ENCODE data around the gene HOXD13.
A peak's percentile ranks its signal among the peaks of the same experiment; 100 is the strongest.

Gene HOXD13

DNA sequence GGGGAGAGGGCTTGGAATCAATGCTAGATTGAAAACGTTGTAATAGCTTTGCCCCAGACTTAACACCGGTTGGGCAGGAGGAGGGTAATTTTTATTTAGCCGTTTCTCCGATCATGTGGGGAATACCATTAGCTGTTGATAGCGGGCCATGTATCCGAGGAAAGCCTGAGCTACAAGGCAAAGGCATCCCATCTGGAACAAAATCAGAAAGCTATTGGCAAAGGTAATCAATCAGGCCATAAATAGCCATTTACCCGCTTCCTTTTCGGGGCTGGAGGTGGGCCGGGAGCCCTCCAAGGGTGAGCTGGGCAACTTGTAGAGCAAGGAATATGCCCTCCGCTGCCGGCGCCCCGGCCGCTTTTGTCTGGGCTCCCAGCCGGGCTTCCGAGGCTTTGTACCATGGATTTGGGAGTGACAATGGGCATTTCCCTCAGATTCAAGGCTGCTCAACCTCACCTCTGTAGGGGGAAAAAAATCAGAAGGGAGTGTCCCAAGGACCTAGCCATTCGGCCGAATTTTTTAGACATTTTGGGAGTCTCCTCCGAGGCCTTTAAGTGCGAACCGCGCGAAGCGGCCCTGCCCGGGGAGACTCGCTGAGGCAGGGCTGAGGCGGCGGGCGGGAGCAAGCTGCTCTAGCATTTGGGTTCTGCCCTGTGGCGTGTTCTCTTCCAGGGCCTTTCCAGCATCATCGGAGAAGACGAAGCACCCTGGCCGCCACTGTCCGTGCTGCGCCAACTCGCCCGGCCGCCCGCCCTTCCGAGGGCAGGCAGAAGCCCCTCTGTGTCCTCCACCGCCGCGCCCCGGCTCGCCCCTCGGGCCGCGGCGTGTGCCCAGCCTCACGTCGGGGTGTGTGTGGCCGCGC, 28.9 kb downstream of the HOXD13 start:
- FAIRE-seq: no peak

DNA sequence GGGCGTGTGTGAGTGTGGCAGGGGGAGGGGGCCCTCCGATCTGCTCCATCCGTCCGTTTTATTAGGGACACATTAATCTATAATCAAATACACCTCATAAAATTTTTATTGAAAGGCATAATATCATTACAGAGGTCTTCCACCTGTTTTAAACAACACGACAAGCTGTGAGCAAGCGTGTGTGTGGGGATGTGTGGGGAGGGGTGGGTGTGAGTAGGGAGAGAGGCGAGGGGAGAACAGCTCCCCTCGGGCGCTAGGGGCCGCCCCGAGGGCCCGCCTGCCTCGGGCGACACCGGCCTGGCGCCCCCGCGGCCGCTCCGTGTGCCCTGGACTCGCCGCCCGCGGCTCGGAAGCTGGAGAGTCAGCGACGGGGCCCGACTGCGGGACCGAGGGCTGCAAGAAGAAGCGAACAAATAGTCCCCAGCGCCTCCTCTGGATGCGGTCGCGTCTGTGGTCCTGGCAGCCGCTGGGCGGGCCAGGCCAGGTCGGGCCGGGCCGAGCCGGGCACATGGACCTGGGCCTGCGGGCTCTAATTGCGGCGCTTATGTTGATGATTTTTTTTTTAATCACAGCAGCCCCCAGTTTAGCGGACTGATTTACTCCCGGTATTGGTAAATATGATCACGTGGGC, 29.6 kb downstream of the HOXD13 start:
- no peak for FAIRE-seq

DNA sequence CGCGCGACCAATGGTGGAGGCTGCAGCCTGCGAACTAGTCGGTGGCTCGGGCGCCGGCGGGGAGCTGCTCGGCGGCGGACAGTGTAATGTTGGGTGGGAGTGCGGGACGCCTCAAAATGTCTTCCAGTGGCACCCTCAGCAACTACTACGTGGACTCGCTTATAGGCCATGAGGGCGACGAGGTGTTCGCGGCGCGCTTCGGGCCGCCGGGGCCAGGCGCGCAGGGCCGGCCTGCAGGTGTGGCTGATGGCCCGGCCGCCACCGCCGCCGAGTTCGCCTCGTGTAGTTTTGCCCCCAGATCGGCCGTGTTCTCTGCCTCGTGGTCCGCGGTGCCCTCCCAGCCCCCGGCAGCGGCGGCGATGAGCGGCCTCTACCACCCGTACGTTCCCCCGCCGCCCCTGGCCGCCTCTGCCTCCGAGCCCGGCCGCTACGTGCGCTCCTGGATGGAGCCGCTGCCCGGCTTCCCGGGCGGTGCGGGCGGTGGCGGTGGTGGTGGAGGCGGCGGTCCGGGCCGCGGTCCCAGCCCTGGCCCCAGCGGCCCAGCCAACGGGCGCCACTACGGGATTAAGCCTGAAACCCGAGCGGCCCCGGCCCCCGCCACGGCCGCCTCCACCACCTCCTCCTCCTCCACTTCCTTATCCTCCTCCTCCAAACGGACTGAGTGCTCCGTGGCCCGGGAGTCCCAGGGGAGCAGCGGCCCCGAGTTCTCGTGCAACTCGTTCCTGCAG, 30.3 kb downstream of the HOXD13 start, which contains the start of gene HOXD9:
TSS of gene HOXD9 (plus strand) at position 37 of the 728 bp plus-strand sequence. CDS start at position 87, 50 bp downstream.
- no peak for FAIRE-seq

DNA sequence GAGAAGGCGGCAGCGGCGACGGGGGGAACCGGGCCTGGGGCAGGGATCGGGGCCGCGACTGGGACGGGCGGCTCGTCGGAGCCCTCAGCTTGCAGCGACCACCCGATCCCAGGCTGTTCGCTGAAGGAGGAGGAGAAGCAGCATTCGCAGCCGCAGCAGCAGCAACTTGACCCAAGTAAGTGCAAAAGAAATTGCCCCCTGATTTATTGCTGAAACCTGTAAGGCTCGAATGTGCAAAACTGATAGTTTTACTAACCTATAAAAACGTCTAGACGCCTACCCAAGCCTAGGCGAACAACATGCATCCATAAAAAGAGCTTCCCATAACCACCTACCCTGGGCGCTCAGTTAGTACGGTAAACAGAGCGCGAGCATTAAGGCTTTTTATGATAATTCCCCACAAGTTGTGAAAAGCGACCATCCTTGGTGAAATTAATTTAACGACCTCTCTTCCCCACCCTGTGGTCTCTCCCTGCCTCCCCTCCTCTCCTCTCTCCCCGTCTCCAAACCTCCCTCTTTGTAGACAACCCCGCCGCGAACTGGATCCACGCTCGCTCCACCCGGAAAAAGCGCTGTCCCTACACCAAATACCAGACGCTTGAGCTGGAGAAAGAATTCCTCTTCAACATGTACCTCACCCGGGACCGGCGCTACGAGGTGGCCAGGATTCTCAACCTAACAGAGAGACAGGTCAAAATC, 31.0 kb downstream of the HOXD13 start:
- no peak for FAIRE-seq

DNA sequence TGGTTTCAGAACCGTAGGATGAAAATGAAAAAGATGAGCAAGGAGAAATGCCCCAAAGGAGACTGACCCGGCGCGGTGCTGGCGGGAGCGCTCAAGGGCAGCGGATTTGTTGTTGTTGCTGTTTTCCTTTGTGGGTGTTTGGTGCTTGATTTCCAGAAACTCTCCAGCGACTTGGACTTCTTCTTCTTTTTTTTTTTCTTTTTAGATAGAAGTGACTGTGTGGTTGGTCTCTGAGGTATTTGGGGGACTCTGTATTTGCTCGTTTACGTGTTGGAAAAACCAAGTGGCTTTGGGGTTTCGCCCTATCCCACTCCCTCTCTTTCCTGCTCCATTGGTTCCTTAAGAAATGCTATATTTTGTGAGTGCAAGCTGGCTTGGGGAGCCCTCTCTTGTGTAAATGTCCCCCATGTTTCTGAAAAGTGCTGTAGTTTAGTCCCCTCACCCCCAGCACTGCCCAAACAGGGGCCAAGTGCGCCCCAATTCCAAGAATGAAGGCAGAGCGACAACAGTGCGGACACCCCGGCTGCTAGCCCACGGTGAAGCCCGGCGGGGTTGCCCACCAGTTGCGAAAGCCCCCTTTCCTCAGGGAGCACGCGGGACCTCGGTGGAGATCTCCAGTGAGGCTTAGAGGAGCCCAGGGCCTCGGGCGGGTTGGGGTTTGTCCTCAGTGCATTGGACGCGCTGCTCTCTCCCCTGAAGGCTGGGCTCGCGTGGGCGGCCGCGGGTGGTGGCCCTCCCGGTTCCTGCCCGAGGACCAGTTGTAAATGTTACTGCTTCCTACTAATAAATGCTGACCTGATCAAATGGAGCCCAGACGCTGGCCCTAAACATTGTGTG, 31.8 kb downstream of the HOXD13 start:
- FAIRE-seq: no peak

DNA sequence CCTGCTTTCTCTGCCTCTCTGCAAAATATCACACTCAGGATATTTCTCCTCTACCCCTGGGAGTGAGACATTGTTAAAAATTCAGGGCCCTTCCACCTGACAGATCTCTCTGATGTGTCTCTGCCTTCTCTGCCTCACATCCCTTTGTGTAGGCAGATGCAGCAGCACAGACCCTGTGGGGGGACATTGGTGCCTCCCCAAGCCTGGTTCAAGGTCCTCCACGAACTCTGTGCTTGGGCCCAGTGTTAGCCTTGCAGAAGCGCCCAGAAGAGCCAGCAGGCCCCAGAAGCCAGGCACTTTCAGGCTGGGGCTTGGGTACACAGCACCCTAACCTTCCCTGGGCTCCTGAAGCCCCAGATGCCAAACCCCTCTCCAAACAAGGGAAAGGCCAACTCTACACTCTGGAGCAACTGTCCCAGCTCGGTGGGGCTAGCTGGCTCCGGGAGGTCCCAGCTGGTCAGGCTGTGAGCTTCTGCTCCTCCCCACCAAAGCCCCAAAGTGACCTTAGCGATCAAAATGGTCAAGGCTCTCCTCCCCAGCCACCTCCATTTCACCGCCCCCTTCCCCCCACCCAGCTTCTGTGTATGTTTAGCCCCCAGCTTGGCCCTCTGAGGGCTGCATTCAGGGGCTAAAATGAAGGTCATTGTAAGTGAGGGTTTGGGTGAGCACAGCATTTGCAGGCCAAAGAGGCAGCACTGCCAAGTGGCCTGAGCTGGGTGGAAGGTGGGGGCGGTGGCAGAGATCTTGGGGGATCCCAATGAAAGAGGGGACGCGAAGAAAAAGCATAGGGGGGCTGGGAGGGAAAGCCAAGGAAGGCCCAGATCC, 32.6 kb downstream of the HOXD13 start:
- FAIRE-seq: no peak

DNA sequence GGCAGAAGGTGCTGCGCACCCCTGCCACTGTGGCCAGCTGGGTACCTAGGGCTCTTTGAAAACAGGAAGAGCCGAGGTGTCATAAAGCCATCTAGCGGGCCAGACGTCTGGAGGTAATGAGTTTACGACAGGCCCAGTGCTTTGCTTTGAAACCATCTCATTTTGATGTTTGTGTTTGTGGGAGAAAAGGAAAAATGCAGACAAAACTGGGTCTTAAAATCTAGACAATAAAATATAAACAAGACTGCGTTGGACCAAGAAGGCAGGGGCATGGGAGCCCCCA, 33.2 kb downstream of the HOXD13 start:
- FAIRE-seq: no peak

DNA sequence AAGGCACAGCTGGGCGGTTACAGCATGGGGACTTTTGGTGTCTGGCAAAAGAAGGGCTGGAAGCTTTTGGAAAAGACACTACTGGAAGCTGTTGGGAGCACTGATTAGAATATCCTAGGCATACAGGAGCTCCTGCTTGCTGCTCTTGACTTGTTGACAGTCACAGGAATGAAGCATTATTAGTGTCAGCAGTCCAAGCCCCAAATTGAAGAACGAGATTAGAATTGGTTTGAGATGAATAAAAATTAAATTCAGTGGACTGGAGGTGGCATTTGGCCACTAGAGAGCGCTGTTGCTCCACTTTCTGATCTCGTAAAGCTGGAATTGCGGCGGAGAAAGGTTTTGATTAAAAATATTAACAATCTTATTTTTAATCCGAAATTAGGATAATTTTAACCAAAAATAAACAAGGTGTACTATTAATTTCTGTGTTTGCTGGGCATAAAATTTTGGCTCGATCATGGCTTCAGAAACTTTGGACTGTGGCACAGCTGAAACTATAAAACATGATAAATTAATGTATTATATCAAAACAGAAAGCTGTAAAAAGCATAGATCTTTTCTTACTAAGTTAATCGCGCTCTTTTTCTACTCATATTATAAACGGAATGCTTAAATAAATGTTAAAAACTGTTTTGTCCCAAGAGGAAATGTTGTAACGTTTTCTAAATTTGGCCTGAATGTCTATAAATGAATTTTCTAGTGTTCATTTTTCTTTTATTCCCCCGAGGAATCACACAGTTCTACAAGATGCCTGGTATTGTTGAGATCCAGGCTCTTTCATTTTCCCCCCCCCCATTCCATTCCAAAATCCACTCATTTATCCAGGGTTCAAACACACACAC, 34.6 kb downstream of the HOXD13 start:
- peak; percentile 99 for FAIRE-seq

DNA sequence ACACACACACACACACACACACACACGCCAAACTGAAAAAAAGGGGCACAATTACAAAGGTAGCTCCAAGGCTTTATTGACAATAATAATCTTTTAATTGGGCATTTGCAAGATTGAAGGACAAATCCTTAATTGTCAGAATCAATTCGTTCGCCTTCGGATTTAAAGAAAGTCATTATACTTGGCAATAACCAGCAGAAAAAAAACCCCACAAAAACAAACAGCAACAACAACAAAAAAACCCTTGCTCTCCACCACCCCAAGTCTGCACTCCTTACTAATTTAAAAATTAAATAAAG, 35.2 kb downstream of the HOXD13 start:
- no peak for FAIRE-seq

DNA sequence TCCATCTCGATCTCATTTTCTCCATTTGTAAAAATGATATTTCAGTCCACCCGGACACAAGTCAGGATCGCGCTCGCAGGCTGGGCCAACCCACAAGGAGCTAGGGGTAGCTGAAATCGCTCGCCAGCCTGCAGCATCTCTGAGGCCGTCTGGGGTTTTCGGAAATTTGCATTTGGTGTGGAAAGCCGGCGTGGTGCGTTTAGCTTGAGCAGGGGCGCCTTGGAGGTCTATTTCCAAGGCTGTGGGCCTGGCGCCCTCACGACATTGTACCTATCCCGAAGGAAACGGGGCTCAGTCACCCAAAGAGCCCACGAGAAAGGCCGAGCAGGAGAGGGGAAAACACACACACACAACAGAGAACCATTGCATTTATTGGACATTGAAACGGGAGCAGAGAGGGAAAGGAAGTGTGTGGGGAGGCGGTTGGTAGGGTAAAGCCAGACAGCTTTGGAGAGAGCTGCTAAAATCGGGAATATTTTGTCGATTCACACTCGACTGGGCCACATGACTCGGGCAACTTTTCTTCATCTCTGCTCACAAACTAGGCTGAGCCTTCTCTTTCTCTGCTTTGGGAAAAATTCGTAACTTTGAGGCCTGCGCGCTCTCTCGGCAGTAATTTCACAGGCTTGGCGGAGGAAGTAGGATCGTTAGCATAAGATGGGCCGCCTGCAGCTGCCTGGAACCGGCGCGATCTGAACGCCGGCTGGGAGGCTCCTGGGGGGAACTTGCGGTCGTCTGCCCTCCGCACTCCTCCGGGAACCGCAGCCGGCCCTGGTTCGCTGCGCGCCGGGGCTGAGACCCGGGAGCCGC, 35.9 kb downstream of the HOXD13 start:
- no peak for FAIRE-seq

DNA sequence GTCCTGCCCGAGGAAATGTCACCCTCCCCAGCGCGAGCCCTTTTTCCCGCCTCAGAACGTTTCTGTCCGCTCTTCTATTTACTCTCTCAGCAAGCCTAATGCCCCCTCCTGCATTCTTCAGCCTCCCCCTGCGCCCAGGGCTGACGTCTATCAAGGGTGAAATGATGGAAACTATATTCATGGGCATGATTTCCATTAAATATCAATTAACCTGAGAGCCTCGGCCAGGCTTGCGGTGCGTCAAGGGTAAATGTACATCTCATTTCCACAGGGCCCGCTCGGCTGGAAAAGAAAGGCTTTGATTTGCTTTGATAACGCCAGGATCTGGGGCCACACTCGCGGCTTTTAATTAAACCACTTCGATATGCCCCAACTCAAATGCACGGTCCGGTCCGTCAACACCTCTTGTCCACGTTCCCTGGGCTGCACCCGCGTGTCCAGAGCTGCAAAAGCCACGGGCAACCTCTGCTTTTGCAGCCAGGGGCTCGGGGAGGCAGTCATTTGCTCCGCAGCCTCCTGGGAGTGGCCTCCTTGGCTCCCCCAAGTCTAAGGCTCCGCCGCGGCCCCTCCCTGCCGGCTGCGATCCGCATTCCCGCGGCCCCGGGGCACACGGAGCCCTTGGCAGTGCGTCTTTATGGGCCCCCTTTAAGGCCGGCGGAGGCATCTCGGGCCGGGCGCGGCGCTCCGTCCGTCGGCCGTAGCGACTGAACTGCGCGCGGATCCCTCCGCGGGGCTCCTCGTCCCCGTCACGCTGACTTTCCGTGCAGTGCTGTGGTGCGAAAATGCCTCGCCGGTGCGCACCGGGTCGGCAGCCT, 36.7 kb downstream of the HOXD13 start, which contains the start of gene HOXD8:
TSS of gene HOXD8 (plus strand) at position 724 of the 815 bp plus-strand sequence. CDS start 662 bp downstream, outside the sequence.
- FAIRE-seq: no peak

DNA sequence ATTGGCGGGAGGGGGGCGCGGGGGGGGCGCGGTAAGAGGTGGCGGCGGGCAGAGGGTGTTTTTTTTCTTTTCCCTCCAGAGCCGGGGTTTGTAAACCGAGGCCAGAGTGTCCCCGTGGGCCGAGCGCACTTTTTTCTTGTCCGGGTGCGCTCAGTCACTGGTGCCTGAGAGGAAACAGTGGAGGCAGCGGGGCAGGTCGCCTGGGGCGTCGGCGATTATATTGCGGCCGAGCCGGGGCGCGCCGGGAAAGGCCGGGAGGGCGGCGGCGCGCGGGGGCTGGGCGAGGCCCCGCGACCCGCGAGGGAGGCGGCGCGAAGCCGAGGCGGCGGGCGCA, 37.3 kb downstream of the HOXD13 start:
- FAIRE-seq: no peak

DNA sequence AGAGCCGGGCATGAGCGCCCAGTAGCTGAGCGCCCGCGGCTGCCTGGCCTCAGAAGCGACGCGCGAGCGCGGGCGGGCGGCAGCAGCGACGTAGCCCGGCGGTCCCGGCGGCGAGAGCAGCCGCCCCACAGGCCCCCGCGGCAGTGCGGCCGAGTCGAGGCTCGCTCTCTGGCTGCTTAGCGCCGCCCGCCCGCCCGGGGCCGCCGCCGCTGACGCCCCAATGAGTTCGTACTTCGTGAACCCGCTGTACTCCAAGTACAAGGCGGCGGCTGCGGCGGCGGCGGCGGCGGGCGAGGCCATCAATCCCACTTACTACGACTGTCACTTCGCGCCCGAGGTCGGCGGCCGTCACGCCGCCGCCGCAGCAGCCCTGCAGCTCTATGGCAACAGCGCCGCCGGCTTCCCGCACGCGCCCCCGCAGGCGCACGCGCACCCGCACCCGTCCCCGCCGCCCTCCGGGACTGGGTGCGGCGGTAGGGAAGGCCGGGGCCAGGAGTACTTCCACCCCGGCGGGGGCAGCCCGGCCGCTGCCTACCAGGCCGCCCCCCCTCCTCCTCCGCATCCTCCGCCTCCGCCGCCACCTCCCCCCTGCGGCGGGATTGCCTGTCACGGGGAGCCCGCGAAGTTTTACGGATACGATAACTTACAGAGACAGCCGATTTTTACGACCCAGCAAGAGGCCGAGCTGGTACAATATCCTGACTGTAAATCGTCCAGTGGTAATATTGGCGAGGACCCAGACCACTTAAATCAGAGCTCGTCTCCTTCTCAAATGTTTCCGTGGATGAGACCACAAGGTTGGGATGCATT, 37.8 kb downstream of the HOXD13 start:
- FAIRE-seq: no peak

DNA sequence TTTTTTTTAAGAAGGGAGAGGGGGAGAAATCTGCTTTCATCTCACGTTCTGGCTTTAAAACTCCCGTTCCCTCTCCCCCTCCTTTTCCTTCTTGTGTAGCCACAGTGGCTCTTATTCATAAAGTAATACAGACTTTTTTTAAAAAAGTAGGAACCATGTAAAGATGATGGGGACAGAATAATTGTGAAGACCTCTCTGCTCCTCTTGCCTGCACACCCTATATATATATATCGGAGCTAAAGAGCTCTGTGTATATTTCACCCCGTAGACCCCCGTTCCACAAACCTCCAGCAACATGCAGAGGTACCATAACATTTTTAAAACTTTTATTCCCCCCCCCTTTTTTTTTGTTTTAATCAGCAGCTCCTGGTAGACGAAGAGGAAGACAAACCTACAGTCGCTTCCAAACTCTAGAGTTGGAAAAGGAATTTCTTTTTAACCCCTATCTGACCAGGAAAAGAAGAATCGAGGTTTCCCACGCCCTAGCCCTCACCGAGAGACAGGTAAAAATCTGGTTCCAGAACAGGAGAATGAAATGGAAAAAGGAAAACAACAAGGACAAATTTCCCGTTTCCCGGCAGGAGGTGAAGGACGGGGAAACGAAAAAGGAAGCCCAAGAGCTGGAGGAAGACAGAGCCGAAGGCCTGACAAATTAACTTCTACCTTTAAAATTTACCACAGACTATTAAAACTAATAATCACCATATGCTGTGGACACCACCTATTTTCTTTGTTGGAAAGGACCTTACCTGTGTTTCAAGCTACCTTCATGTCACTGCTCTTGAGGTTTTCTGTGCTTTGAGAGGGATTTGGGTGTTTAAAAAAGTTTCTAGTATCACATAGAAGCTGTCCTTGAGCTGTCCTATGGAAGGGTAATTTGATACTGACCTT, 38.7 kb downstream of the HOXD13 start:
- no peak for FAIRE-seq

DNA sequence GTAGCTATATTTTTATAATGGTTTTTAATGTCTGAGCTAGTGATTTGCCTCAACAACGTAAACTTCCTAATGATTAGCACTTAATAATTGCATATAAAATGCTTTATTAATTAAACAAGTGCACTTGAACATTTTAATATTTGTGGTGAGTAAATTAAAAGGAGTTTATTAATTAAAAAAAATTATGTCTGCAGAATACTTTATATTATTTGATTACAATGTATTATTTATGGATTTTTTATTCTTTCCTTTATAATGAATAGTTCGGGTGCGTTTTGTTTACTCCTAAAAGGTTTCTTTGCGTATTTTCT, 39.3 kb downstream of the HOXD13 start:
- peak; percentile 45 for FAIRE-seq

DNA sequence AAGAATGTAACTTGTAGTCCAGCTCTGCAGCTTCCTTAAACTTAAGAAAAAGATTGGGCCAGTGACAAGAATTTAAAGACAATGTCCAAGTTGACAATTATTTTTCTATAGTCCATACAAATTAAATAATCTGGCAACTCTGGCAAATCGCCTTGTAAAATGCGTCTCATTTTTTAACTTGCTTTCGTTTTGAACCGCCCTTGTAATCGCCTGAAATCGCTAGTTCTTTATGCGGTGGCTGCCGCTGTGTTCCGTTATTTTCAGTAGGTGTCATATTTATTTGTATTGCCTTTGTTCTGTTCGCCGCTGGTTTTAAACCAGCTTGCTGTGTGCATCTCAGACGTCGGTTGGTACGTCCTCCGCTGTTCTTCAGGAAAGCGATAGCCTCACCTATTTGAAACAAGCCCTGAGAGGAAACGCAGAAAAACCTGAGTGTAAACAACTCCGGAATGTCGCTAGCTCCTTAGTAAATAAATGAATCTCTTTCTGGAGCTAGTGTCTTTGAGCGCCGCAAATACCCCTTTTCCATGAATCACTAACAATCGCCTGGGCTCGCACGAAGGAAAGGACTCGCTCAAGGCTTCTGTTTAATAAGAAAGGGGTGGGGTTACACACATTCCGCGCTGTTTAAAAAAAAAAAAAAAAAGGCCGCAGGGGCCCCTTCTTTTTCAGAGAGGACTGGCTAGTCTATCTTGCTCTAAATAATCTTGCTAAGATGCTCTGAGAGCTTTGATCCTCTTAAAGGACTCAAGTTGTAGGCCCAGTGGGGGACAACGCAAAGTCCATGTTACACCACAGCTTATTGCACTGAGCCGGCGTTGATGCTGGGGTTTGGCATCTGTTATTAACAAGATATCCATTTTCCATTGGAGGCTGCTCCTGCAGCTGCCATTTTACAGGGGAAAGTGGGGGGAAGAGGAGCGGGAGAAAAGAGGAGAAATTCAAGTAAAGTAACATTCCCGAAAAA, 40.0 kb downstream of the HOXD13 start:
- no peak for FAIRE-seq

All from islet of Langerhans (tissue), 1 donor.